ENCODE measurements around the gene FAM53A. TPM values are rescaled to one million over a fixed set of nuclear protein-coding genes. Genes with fewer than 3 reads are reported as not detected.

Gene FAM53A
- total RNA-seq, 3 donors from 2014 or later (not counting 1 experiment from before 2014, with no cell fraction given), result 1.9 to 2.9 (median 2.3) TPM

GRCh38 chr4:1722551-1723118 lies 38.5 kb upstream of the FAM53A start:
- Histone ChIP-seq H3K4me1 (ENCODE audit: control insufficient read depth, insufficient read depth, low read length) (peaks cover 68% of the 10 kb centered on the region), H3K9me3 (ENCODE audit: control insufficient read depth, insufficient read depth, low read length) (no peaks in the 10 kb centered on the region), H3K27me3 (ENCODE audit: control insufficient read depth, insufficient read depth, low read length) (no peaks in the 10 kb centered on the region), H3K4me3 (ENCODE audit: low read length) (no peak overlapping the region), H3K36me3 (ENCODE audit: control insufficient read depth, insufficient read depth, low read length) (peaks cover 14% of the 10 kb centered on the region), H3K27ac (ENCODE audit: low read length) (peak overlapping the region; percentile 71)
- no peaks in the 10 kb centered on the region for H3K36me3 Mint-ChIP-seq
- peak overlapping the region; percentile 92 to 93 for H3K27ac Mint-ChIP-seq
- H3K4me3 Mint-ChIP-seq, result peak overlapping the region; percentile 87
- H3K4me1 Mint-ChIP-seq, result peaks cover 30 to 45% of the 10 kb centered on the region in 2 donors
- WGBS (ENCODE audit: insufficient coverage), result 31% methylated on average over 18 of the region's 18 CpGs
- H3K27me3 Mint-ChIP-seq (ENCODE audit: low read depth in 2 of 2), result no peaks in the 10 kb centered on the region
- TF ChIP-seq, protein P1, sequence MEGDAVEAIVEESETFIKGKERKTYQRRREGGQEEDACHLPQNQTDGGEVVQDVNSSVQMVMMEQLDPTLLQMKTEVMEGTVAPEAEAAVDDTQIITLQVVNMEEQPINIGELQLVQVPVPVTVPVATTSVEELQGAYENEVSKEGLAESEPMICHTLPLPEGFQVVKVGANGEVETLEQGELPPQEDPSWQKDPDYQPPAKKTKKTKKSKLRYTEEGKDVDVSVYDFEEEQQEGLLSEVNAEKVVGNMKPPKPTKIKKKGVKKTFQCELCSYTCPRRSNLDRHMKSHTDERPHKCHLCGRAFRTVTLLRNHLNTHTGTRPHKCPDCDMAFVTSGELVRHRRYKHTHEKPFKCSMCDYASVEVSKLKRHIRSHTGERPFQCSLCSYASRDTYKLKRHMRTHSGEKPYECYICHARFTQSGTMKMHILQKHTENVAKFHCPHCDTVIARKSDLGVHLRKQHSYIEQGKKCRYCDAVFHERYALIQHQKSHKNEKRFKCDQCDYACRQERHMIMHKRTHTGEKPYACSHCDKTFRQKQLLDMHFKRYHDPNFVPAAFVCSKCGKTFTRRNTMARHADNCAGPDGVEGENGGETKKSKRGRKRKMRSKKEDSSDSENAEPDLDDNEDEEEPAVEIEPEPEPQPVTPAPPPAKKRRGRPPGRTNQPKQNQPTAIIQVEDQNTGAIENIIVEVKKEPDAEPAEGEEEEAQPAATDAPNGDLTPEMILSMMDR (IDR thresholded peaks at IDR 0.05), result no peak
- no peak for DNase-seq
- intact Hi-C loops (cut with micrococcal nuclease), result loop anchor here (5.0 kb wide), 2 partner anchors 40 to 135 kb away; partner anchors contain the start of genes FAM53A and LETM1
- ATAC-seq, result no peak
- no peaks in the 10 kb centered on the region for H3K9me3 Mint-ChIP-seq

DNA sequence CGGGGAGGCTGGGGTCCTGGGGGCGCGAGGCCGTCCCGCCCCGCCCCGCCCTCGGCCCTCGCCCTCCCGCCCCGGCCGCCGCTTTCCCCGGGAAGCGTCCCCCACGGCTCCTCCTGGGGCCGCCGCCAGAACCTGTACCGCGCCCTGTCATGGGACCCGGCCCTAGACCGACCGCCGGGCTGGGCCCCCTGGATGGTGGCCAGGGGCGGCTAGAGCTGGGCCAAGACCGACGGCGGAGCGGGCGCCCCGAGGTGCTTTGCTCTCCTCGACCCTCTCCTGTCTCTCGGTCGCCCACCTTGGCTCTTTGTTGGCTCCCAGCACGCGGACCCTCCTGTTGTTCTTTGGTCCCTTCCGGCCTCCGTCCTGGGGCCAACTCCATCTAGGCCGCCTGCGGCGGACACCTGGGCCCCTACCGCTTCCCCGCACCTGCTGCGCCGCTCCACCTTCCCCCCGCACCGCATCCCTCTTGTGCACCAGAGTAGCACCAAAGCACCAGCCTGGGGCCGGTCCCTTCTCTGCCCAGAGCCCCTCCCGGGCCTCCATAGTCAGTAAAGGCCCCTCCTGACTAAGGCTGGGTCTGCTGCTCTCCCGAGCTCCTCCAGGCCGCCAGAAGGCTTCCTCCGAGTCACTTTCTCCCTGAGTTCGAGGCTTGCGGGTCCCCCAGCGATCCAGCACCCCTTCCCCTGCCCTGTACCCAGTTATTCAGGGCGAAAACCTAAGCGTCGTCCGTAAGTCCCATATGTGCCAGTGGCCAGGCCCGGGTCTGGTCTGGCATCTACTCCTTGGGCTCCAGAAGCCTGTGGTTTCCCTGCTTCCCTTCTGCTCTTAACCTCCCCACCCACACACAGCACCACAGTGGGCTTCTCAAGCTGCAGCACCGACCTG lies 37.8 kb upstream of the FAM53A start:
- Mint-ChIP-seq H3K9me3 (no peaks in the 10 kb centered on the region), H3K4me1 (peaks cover 30 to 45% of the 10 kb centered on the region in 2 donors), H3K27ac (peak overlapping the region; percentile 92 to 93), H3K4me3 (peak overlapping the region; percentile 87), H3K36me3 (no peaks in the 10 kb centered on the region), H3K27me3 (ENCODE audit: low read depth in 2 of 2) (no peaks in the 10 kb centered on the region)
- H3K4me1 ChIP-seq (ENCODE audit: control insufficient read depth, insufficient read depth, low read length), result peaks cover 65% of the 10 kb centered on the region
- DNase-seq (no peak), ATAC-seq (no peak)
- intact Hi-C loops (cut with micrococcal nuclease), result loop anchor here (1.0 to 5.0 kb wide), 3 partner anchors 10 to 135 kb away; partner anchors contain the start of genes FAM53A, LETM1 and SLBP
- H3K27me3 ChIP-seq (ENCODE audit: control insufficient read depth, insufficient read depth, low read length), result no peaks in the 10 kb centered on the region
- H3K9me3 ChIP-seq (ENCODE audit: control insufficient read depth, insufficient read depth, low read length), result no peaks in the 10 kb centered on the region
- TF ChIP-seq, protein P1 (IDR thresholded peaks at IDR 0.05), result no peak
- H3K27ac ChIP-seq (ENCODE audit: low read length), result peak overlapping the region; percentile 71
- no peak overlapping the region for H3K4me3 ChIP-seq (ENCODE audit: low read length)
- peaks cover 16% of the 10 kb centered on the region for H3K36me3 ChIP-seq (ENCODE audit: control insufficient read depth, insufficient read depth, low read length)
- 3% methylated on average over 61 of the region's 61 CpGs for WGBS (ENCODE audit: insufficient coverage)

DNA sequence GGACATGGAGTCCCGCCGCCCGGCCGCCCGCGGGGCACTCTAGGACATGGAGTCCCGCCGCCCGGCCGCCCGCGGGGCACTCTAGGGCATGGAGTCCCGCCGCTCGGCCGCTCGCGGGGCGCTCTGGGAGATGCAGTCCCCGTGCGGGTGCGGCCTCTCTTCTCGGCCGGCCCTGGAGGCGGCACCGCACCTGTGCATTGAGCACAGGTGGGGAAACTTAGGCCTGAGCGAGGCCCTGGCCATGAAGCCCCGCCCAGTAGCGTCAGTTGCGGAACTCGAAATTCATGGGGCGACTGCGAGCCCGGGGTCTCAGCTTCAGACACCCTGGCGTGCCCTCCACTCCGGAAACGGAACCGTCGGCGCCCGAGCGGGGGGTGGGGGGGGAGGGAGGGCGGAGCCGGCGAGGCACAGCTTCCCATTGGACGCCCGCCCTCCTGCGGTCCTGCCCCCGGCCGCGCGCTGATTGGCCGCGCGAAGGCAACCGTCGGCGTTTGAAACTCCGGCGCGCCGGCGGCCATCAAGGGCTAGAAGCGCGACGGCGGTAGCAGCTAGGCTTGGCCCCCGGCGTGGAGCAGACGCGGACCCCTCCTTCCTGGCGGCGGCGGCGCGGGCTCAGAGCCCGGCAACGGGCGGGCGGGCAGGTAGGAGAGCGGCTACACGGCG lies 37.0 kb upstream of the FAM53A start, which contains the start of the genes TACC3 and TMEM129:
Gene TACC3 (plus strand): TSS at position 519 of the 663 bp plus-strand sequence. CDS start 1,901 bp downstream, outside the sequence.
Gene TMEM129 (minus strand): TSS at position 321 of the 663 bp plus-strand sequence. CDS start 486 bp downstream, outside the sequence.
- under 1% methylated on average over 75 of the region's 83 CpGs for WGBS (ENCODE audit: insufficient coverage)
- Histone ChIP-seq H3K4me1 (ENCODE audit: control insufficient read depth, insufficient read depth, low read length) (peaks cover 64% of the 10 kb centered on the region), H3K4me3 (ENCODE audit: low read length) (peak within 1 kb of the TSS; percentile 52), H3K9me3 (ENCODE audit: control insufficient read depth, insufficient read depth, low read length) (no peaks in the 10 kb centered on the region), H3K36me3 (ENCODE audit: control insufficient read depth, insufficient read depth, low read length) (peaks cover 19% of the 10 kb centered on the region), H3K27me3 (ENCODE audit: control insufficient read depth, insufficient read depth, low read length) (no peaks in the 10 kb centered on the region), H3K27ac (ENCODE audit: low read length) (peak within 1 kb of the TSS; percentile 77)
- TF ChIP-seq, protein P1 (IDR thresholded peaks at IDR 0.05), result no peak
- ATAC-seq, result peak; percentile 80 to 90 (median 84)
- Mint-ChIP-seq H3K27me3 (ENCODE audit: low read depth in 2 of 2) (no peaks in the 10 kb centered on the region), H3K27ac (peak within 1 kb of the TSS; percentile 92 to 93), H3K4me3 (peak within 1 kb of the TSS; percentile 89), H3K4me1 (peaks cover 25 to 39% of the 10 kb centered on the region in 2 donors), H3K36me3 (no peaks in the 10 kb centered on the region), H3K9me3 (no peaks in the 10 kb centered on the region)
- intact Hi-C loops (cut with micrococcal nuclease), result loop anchor here (1.0 to 5.0 kb wide), 3 partner anchors 9 to 136 kb away; partner anchors contain the start of genes FAM53A, LETM1 and SLBP
- DNase-seq, result peak; percentile 90 to 98

Measured in natural killer cell (primary cell).